Glomerular visceral epithelial cell (primary cell): Measurements from ENCODE around the gene RAE1.
"Not testable (repeated sequence)": the region's sequence is repeated elsewhere in the genome, so short reads cannot be mapped to it uniquely, and the experiment has no call there.

Source experiments
- DNase-seq: peaks from one replicate; pipeline ENCODE4 v3.0.0-alpha.2; 2016; ENCODE audit errors: extremely low spot score

Gene RAE1

DNA sequence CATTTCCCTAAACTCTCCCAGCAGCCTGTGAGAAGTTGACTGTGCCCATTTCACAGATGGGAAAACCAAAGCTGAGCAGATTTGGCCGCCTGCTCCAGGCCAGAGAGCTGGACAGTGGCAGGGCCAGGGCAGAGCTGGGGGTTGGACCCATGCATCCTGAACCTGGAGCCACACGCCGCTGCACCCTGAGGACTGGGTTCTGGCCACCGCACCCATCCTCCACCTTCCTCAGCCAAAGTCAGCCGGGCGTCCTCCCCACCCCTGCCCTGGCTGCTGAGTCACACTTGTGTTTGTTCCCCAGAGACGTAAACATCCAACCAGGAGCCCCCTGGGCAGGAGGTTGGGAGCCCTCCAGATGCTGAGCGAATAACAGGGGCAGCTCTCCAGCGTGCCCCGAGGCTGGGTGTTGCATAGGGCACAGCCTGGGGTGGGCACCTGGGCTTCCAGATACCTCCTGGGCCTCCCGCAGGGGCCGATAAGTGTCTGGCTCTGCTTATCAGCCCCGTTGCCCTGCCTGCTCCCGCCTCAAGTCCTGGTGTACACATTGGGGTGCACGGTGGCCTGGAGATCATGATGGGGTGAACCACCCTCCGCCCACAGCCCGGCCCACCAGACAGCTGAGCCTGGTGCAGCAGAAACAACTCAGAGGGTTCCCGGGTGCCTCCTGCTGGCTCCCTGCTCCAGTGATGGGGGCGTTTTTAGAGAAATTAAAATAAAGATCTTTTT is 64.0 kb downstream of the RAE1 start:
- DNase-seq, result no peak

DNA sequence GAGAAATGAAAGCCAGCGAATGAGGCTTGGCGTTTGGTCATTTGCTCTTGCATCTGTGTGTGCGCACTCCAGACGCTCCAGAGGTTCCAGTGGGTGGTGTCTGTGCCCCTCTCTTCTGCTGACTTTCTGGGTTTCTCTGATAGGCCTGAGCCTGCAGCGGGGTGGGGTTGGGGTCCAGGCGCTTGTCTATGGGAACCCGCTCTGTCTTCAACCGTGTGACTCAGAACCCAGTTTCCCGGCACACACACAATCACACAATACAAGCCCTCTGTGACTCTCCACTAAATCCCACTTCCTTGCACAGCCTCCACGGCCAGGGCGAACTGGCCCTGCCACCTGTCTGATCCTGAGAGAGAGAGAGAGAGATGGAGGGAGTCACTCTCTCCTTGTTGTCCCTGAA is 64.7 kb downstream of the RAE1 start:
- no peak for DNase-seq

DNA sequence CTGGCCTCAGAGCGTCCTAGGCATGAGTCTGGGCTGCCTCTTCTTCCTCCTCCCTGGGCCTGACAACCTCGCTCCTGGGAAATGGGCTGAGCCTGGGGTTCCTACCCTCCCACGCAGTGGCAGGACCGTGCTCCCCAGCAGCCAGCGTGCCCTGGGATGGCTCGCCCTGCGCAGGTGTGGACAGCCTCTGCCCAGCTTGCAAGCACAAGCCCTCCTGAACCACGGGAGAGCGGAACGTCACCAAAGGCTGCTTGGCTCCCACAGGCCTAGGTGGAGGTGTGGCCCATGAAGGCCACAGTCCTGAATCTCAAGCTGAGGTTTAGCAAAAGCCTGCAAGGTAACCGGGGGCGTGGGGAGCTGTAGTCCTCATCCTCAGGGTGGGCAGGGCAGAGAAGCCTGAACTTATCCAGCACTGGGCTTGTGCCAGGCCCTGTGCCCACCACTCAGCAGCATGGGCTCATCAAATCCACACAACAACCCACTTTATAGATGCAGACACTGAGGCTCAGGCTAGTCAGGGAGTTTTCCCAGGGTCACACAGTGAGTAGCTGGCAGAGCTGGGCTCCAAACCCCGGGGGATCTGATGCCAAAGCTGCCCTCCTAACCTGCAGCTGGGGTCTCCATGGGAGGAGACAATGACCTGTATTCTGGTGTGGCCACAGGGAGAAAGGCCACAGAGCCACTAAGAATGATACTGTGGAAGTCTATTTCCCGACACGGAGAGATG is 65.4 kb downstream of the RAE1 start:
- no peak for DNase-seq

DNA sequence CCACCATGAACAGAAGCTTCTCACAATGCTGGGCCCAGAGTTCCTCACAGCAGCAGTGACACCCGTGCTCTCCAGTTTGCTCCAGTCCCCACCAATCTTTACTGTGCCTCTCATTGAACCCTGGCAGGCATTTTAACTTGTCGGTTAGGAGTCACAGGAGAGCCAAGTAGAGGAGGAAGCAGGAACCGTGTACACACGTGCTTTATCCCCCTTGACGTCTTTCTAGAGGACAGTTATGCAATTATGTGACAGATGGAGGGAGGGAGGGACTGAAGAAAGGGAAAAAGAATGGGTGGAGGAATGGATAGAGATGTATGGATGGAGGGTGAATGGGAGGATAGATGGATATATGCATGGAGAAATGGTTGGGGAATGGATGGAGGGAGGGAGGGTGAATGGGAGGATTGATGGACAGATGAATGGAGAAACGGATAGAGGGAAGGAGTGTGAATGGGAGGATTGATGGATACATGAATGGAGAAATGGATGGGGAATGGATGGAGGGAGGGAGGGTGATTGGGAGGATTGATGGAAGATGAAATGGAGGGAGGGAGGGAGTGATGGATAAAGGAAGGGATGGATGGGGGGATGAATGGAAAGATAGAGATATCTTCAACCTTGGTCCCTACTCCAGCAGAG is 66.1 kb downstream of the RAE1 start:
- no peak for DNase-seq

DNA sequence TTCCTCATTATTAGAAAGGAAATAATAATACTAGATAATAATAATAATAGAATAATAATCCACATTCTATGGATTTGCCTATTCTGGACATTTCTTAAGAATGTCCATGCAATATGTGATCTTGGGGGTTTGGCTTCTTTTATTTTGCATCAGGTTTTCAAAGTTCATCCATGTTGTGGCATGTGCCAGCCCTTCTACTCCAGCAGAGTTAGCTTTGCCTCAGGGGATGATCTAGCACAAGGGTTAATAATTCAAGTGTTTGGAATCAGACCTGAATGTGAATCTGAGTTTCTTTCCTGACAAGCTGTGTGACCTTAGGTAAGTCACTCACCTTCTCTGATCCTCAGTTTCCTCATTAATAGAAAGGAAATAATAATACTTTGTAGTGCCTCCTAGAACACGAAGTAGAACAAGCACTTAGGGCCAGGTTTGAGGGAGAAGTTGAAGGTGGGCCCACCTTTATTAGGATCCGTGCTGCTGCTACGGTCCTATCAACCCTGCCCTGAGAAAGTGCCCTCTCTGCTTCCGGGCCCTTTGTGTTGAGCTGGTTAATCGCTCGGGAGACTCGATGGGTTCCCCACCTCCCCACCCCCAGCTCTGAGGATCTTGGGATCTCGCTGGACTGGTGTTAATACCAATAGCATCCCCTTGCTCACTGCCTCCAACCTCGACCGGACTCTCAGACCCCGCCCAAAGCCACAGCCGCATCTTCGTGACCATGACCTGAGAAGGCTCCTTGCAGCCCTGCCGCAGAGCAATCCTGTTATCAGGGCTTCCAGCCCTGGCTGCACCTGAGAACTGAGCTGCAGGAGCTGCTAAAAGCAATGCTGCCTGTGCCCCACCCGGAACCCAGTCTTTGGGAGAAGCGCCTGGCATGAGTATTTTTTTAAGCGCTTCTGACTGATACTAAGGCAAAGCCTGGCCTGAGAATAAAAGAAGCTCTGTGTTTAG is 67.0 kb downstream of the RAE1 start:
- DNase-seq, result no peak

DNA sequence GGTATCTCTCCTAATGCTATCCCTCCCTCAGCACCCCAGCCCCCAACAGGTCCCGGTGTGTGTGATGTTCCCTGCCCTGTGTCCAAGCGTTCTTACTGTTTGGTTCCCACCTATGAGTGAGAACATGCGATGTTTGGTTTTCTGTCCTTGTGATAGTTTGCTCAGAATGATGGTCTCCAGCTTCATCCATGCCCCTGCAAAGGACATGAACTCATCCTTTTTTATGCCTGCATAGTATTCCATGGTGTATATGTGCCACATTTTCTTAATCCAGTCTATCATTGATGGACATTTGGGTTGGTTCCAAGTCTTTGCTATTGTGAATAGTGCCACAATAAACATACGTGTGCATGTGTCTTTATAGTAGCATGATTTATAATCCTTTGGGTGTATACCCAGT is 68.4 kb downstream of the RAE1 start:
- DNase-seq, result not testable (repeated sequence)

DNA sequence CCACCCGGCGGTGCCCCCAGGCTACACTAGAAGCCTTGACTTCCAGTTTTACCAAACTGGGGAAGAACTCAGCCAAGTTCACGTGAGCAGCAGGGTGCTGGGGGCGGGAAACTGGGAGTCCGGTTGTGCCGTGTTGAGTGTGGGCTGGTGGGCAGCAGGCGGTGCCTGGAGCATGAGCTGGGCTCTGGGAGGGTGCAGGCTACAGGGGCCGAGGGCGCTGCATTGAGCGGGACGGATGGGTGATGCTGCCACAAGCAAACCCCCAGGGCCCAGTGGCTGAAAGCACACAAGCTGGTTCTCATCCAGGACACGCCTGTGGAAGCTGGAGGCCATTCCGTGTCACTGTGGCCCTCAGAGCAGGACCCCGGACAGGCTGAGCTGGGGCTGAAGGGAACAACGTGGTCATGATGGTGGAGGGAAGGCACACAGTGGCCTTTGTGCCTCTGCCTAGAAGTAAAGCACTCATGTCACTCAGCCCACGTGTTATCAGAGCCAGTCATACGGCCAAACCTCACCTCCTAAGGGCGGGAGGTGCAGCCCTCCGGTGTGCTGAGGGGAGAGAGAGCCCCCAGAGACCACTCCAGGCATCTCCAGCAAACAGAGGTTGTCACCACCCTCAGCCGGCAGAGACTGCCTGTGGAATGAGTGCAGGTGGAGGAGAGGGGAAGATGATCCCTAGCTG is 69.7 kb downstream of the RAE1 start:
- no peak for DNase-seq

DNA sequence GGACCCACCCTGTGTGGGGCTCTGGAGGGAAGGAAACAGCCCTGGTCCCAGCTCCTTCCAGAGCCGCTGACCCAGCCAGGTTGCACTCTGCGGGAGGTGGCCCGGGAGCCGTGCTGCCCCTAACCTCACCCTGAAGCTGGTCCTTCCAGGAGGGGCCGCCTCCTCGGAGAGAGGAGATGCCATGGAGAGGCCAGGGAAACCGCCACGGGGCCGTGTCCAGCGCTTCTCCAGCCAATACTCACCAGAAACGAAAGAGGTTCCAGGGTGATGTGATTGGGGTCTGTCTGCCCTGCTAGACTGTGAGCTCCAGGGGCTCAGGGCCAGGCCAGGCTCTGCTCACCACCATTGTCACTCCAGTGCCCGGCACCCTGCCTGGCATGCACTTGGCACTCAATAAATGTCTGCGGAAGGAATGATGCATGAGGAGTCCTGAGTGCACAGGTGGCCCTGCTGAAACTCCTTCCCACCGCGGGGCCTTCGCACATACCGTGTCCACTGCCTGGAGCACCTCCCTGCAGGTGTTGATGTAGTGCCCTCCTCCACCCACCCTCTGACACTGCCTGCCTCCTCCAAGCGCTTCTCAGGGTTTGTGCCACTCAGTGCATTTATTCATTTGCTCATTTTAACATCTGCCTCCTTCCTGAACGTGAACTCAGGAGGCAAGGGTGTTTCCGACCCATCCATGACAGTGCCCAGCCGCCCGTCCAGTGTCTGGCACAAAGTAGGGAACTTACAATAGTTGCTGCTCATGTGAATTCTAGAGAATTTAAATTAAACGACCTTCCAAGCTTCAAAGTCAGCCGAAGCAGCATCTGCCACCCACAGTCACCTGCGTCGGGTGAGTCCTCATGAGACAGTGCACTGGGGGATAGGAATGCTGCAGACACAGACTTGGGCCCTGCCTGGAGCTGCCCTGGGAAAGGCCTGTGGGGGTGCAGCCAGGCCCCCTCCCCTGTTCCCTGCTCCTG is 70.5 kb downstream of the RAE1 start:
- no peak for DNase-seq

DNA sequence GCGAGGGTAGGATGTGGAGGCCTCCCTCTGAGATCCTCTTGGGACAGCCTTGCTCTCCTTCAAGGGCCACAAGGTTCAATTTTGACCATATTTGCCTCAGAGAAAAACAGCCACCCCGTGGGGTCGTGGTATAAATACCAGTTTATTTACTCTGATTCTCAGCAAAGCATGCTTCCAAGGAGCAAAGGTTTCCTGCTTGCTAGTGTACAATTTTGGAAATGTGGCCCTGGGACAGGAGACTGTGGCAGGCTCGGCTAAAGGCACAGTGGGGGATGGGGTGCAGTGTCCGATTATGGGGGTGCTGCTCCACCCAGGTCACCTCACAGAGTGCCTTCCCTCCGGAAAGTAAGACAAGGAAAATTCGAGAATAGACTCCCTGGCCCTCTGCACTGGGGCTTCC is 71.2 kb downstream of the RAE1 start:
- no peak for DNase-seq

DNA sequence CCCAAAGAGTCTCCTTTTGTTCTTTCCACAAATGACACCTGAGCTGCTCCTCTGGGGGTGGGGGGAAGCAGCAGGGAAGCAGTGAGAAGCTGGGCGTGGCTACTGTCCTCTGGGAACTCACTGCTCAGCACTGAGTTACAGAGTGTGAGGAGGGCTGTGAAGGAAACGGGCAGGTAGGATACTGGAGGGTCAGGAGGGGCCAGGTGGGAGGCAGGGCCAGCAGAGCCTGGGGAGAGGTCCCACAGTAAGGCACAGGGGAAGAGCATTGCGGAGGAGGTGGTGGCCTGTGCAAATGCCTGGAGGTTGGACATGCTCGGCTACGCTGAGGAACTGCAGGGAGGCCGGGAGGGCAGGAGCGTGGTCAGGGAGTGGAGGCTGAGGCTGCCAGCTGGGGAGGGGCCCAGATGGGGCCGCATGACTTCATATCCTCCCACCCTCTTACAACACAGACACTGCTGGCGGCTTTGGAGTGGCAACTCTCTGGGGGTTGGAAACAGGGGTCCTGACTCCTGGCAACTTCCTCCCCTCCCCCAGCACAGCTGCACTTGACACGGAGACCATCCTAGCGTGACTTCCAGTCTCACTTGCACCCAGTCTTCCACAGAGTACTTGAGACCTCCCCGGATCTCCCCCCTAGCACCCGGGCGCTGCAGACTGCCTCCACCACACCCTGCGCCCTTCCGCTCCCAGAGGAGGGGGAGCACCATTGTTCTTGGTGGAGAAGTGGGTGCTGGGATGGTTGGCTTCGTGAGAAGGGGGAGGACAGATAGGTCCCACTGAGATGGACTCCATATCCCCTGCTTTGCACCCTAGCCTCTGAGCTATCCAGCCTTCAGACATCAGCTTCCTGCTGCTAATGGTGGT is 74.3 kb downstream of the RAE1 start:
- peak; percentile 17 for DNase-seq

DNA sequence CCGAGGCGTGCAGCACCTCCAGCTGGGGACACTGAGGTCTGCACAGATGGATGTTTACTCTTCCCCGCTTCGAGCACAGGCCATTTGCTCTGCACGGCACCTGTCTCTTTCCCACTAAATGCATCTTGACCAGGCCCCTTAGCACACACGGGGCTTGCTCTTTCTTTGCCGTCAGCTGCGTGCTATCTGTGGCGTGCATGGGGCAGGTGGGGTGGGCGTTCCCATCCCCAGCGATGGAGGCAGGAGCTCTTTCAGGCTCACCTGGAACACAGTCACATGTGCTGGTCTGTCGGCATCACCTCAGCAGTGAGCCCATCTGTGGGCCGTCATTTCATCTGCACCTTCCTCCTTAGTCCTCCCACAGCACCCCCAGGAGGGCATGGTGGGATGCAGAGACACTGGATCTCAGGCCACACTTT is 75.2 kb downstream of the RAE1 start:
- no peak for DNase-seq

DNA sequence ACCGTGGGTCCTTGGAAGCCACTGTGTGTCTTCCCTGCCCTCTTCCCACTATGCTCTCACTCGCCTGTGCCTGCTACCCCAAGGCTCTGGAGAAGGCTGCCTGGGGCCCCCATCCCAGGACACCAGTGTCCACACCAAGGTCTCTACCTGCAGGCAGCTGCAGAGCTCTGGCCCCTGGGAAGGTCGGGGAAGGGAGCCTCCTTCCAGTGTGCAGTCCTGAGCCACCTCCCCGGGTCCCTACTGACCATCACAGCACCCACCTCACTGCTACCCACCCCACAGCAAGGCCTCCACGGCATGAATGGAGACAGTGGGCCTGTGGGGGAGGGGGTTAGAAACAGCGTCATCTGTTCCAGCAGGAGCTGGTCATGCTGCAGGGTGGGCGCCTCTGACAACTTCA is 75.8 kb downstream of the RAE1 start:
- DNase-seq, result no peak

DNA sequence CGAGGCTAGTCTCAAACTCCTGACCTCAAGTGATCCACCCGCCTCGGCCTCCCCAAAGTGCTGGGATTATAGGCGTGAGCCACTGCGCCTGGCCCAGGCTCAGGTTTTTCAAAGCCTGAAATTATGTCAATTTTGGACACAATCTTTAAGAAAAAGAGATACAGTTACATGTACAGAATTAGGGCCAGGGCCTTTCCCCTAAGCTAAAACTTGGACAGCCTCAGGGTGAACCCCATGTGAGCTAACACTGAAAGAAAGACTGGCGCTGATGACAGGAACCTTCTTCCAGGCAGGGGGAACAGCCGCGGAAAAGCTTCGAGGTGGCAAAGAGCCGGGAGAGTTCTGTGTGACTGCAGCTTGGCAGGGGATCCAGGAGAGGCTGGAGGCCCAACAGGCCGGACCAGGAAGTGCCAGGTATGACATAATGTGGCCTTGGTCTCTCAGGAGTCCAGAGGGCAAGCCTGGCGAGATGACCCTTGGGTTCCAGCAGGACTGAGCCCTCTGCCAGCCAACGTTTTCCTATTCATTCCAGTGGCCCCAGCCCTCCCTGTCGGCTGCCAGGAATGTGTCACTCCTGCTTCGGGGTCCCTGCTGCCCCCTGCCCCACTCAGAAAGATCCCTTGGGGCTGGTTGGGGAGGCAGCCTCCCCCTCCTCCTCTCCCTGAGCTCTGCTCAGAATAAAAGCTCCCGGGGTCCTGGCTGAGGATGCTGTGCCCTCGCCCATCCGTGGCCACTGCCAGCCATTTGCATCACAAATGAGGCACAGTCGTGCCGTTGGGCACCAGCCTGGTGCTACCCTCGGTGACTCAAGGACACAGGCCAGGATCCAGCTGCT is 77.5 kb downstream of the RAE1 start:
- no peak for DNase-seq
